Loucy (cell line): ENCODE data around the gene TMEM178B.

Experiments used
- EZH2phosphoT487 ChIP-seq: fragments of 200-600 bp; IDR thresholded peaks from 2 replicates; pipeline ENCODE4 v1.6.1; 2018; ENCODE audit warnings: antibody characterized with exemption, mild to moderate bottlenecking, moderate library complexity, borderline replicate concordance
- TF ChIP-seq, protein P1 (sequence below): fragments of 200-600 bp; sonication (generic); conservative IDR thresholded peaks from 2 replicates; pipeline ENCODE4 v1.5.1; 2014; ENCODE audit warnings: mild to moderate bottlenecking, antibody characterized with exemption, low read length

DNA sequence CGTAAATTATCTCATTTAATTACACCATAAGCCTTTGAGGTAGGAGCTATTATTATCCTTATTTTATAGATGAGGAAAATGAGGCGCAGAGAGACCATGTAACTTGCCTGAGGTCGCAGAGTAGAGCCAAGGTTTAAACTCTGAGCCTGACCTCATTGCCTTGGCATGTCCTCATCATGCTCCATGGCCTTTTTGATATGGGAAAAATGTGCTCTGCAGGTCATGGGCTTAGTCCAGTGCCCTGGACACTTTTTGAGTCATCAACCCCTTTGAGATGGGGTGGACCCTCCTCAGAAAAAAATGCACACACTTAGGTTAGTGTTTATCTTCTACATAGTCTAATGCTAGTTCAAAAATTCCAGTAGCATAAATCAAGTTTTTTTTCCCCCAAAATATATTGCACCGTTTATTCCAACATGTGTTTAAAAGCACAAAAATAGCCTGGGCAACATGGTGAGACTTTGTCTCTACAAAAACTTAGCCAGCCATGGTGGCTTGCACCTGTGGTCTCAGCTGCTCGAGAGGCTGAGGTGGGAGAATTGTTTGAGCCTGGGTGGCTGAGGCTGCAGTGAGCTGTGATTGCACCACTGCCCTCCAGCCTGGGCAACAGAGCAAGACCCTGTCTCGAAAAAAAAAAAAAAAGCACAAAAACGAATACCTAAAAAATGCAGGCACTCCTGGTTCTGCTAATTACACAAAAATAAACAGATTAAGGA is 28.6 kb upstream of the TMEM178B start:
- TF ChIP-seq, protein P1, sequence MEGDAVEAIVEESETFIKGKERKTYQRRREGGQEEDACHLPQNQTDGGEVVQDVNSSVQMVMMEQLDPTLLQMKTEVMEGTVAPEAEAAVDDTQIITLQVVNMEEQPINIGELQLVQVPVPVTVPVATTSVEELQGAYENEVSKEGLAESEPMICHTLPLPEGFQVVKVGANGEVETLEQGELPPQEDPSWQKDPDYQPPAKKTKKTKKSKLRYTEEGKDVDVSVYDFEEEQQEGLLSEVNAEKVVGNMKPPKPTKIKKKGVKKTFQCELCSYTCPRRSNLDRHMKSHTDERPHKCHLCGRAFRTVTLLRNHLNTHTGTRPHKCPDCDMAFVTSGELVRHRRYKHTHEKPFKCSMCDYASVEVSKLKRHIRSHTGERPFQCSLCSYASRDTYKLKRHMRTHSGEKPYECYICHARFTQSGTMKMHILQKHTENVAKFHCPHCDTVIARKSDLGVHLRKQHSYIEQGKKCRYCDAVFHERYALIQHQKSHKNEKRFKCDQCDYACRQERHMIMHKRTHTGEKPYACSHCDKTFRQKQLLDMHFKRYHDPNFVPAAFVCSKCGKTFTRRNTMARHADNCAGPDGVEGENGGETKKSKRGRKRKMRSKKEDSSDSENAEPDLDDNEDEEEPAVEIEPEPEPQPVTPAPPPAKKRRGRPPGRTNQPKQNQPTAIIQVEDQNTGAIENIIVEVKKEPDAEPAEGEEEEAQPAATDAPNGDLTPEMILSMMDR = no peak
- TF ChIP-seq EZH2phosphoT487 = no peak
